Measurements from ENCODE around the gene UPF2. TPM values are rescaled to one million over a fixed set of nuclear protein-coding genes. Genes with fewer than 3 reads are reported as not detected.
A peak's percentile ranks its signal among the peaks of the same experiment; 100 is the strongest.

Gene UPF2
- total RNA-seq, 1 donor from 2014 or later = 13.0 TPM

DNA sequence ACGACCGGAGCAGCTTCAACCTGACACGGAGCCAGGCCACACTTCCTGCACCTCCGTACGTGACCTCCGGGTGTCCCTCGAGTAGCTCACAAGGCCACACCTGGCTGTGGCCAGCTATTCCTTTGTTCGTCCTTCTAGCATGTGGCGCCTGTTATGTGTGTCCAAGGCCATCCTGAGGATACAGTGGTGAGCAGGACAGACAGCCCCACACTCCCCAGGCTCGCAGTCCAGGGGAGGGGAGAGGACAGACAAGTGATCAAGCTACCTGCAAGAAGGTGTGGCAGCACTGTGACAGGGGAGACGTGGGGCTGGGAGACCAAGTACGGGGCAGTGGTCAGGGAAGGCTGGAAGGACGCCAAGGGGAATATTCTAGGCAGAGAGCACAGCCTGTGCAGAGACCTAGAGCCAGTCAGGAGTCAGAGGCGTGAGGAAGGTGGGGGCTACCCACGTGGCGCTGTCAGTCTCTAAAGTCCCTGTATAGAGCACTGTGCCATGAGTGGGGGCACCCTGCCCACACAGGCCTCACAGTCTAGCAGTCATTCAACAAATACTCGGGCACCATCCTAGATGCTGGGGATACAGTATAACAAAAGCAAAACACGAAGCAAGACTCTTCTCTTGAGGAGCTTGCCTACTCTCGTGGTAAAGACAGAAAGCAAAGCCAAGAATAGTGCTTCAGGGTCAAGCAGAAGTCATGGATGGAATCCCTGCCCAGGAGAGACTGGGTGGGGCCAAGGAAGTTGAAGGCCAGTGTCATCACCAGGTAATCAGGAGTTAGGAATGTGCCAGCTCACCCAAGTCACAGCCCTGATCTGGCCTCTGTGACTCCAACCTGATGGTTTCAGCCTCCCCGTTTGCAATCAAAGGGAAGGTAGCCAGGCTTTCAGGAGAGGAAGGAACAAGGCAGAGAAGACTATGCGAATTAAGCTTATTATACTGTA is 160.9 kb downstream of the UPF2 start:
- H3K4me1 ChIP-seq (ENCODE audit: control insufficient read depth in 3 of 3, insufficient read depth in 3 of 3, low read length in 3 of 3) = peaks cover 6 to 7% (median 6%) of the 10 kb centered on the region in 3 donors
- H3K9ac ChIP-seq (ENCODE audit: low read depth in 1 of 3, low read length in 3 of 3) = no peak overlapping the region
- no peak overlapping the region for H3K4me3 ChIP-seq (ENCODE audit: low read length in 3 of 3)
- H3K9me3 ChIP-seq (ENCODE audit: control insufficient read depth in 3 of 3, low read length in 3 of 3) = no peaks in the 10 kb centered on the region
- no peak overlapping the region for H3K27ac ChIP-seq (ENCODE audit: low read depth, low read length)
- no peaks in the 10 kb centered on the region for H3K36me3 ChIP-seq (ENCODE audit: control insufficient read depth in 3 of 3, insufficient read depth in 3 of 3, low read length in 3 of 3)
- no peaks in the 10 kb centered on the region for H3K27me3 ChIP-seq (ENCODE audit: control insufficient read depth in 3 of 3, insufficient read depth in 3 of 3, low read length in 3 of 3)

DNA sequence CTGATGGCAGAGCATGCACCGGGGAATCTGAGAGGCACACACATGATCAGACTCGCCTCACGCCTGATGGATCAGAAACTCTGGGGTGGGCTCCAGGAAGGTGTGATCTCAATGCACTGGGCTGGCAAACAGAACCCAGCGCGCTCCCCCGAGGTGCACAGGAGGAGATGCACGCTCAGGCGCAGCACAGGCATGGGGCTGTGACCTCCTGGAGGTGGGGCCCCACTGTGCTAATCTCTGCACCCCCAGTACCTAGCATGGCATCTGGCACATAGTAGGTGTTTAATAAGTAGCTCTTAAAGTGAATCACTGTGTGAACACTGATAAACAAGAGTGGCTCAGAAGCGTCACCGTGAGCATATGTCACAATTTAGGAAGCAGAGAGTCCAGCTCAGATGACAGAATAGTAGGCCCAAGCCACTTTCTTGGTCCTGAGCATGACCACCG is 161.6 kb downstream of the UPF2 start:
- no peak overlapping the region for H3K27ac ChIP-seq (ENCODE audit: low read depth, low read length)
- no peaks in the 10 kb centered on the region for H3K27me3 ChIP-seq (ENCODE audit: control insufficient read depth in 3 of 3, insufficient read depth in 3 of 3, low read length in 3 of 3)

DNA sequence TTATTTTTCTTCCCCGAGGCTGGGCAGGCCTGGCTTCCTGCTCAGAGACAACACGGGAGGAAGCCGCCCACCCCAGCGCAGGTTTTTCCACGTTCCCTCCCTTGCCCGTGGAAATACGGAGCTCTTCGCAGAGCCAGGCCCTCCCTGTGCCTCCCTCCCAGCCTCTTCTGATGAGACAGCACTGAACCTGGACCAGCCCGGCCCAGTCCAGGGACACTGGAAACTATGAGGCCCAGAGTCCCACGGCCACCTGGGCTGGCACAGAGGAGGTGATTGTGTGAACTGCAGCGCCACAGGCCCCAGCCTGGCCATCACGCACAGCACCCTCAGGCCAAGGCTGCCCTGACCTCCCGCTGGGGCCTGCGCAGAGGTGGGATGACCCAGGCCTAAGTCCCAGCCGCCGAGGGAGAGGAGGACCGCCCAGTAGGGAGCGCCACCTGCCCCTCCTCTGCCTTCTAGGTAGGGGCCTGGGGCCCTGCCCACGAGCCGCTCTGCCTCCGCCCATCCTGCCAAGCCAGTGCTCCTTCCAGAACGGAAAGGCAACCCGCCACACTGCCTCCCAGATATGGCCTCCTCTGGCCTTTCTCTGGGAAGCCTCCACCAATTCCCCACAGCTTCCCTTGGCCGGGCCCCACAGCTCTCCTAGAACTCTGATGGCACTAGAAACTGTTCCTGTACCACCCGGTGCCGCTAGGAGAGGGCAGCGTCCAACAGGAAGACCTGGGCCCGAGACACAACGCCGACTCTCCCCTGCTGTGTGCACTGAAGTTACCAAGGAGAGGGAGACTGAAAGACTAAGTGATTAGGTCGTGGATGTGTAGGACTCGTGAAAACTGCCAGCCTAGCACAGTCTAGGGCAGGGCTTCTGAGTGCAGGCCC is 162.2 kb downstream of the UPF2 start:
- Histone ChIP-seq H3K9ac (ENCODE audit: low read depth in 1 of 3, low read length in 3 of 3) (no peak overlapping the region), H3K4me3 (ENCODE audit: low read length in 3 of 3) (no peak overlapping the region), H3K9me3 (ENCODE audit: control insufficient read depth in 3 of 3, low read length in 3 of 3) (no peaks in the 10 kb centered on the region), H3K4me1 (ENCODE audit: control insufficient read depth in 3 of 3, insufficient read depth in 3 of 3, low read length in 3 of 3) (peaks cover 10 to 11% (median 10%) of the 10 kb centered on the region in 3 donors), H3K36me3 (ENCODE audit: control insufficient read depth in 3 of 3, insufficient read depth in 3 of 3, low read length in 3 of 3) (no peaks in the 10 kb centered on the region), H3K27me3 (ENCODE audit: control insufficient read depth in 3 of 3, insufficient read depth in 3 of 3, low read length in 3 of 3) (no peaks in the 10 kb centered on the region), H3K27ac (ENCODE audit: low read depth, low read length) (no peak overlapping the region)

More for the DNA sequence above, 161.6 kb downstream of the UPF2 start:
- no peaks in the 10 kb centered on the region for H3K9me3 ChIP-seq (ENCODE audit: control insufficient read depth in 3 of 3, low read length in 3 of 3)
- H3K9ac ChIP-seq (ENCODE audit: low read depth in 1 of 3, low read length in 3 of 3) = no peak overlapping the region
- peaks cover 4 to 8% (median 6%) of the 10 kb centered on the region in 3 donors for H3K4me1 ChIP-seq (ENCODE audit: control insufficient read depth in 3 of 3, insufficient read depth in 3 of 3, low read length in 3 of 3)
- no peaks in the 10 kb centered on the region for H3K36me3 ChIP-seq (ENCODE audit: control insufficient read depth in 3 of 3, insufficient read depth in 3 of 3, low read length in 3 of 3)
- H3K4me3 ChIP-seq (ENCODE audit: low read length in 3 of 3) = no peak overlapping the region

DNA sequence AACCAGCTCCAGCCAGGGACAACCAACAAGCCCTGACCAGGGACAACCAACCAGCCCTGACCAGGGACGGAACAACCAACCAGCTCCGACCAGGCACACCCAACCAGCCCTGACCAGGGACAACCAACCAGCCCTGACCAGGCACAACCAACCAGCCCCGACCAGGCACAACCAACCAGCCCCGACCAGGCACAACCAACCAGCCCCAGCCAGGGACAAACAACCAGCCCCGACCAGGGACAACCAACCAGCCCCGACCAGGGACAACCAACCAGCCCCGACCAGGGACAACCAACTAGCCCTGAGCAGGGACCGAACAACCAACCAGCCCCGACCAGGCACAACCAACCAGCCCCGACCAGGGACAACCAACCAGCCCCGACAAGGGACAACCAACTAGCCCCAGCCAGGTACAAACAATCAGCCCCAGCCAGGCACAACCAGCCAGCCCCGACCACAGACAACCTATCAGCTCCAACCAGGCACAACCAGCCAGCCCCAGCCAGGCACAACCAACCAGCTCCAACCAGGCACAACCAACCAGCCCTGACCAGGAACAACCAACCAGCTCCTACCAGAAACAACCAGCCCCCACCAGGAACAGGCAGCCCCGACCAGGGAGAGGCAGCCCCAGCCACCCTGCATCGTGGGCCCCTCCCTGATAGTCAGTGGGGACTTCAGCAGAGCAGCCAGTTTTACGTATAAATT is 163.1 kb downstream of the UPF2 start:
- no peak overlapping the region for H3K9ac ChIP-seq (ENCODE audit: low read depth in 1 of 3, low read length in 3 of 3)

DNA sequence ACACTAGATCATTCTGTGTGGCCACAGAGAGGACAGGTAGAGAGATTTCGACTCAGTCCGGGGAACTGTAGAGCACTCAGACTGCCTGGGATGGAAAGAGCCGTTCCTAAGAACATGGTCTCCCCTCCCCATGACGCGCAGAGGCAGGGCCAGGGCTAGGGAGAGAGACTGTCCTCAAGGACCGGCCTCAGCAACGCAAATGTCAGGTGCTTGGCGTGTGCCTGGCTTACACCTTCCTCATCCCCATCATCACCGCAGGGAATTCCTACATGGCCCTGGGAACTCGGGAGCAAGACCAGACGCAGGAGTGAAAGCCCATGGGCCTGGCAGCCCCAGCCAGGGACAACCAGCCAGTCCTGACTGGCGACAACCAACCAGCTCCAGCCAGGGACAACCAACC is 163.8 kb downstream of the UPF2 start:
- Histone ChIP-seq H3K27me3 (ENCODE audit: control insufficient read depth in 3 of 3, insufficient read depth in 3 of 3, low read length in 3 of 3) (no peaks in the 10 kb centered on the region), H3K9ac (ENCODE audit: low read depth in 1 of 3, low read length in 3 of 3) (no peak overlapping the region), H3K36me3 (ENCODE audit: control insufficient read depth in 3 of 3, insufficient read depth in 3 of 3, low read length in 3 of 3) (no peaks in the 10 kb centered on the region), H3K27ac (ENCODE audit: low read depth, low read length) (no peak overlapping the region), H3K4me1 (ENCODE audit: control insufficient read depth in 3 of 3, insufficient read depth in 3 of 3, low read length in 3 of 3) (peaks cover 14 to 18% (median 17%) of the 10 kb centered on the region in 3 donors), H3K9me3 (ENCODE audit: control insufficient read depth in 3 of 3, low read length in 3 of 3) (no peaks in the 10 kb centered on the region), H3K4me3 (ENCODE audit: low read length in 3 of 3) (no peak overlapping the region)

More for the DNA sequence above, 163.1 kb downstream of the UPF2 start:
- Histone ChIP-seq H3K4me3 (ENCODE audit: low read length in 3 of 3) (no peak overlapping the region), H3K9me3 (ENCODE audit: control insufficient read depth in 3 of 3, low read length in 3 of 3) (no peaks in the 10 kb centered on the region), H3K36me3 (ENCODE audit: control insufficient read depth in 3 of 3, insufficient read depth in 3 of 3, low read length in 3 of 3) (no peaks in the 10 kb centered on the region), H3K27me3 (ENCODE audit: control insufficient read depth in 3 of 3, insufficient read depth in 3 of 3, low read length in 3 of 3) (no peaks in the 10 kb centered on the region), H3K27ac (ENCODE audit: low read depth, low read length) (no peak overlapping the region), H3K4me1 (ENCODE audit: control insufficient read depth in 3 of 3, insufficient read depth in 3 of 3, low read length in 3 of 3) (peaks cover 14 to 18% (median 17%) of the 10 kb centered on the region in 3 donors)

DNA sequence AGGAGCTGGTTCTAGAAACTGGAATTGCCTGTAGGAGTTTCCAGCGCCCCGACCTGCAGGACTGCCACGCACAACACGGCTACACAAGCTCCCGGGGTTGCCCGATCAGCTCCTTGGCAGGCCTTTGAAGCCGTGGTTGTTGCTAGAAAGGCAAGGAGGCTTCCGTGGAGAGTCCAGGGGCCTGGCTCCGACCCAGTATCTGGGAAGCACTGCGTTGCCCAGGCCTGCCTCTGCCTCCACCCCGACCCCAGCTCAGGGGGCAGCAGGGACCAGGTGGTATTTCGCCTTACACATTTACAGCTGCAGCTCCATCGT is 165.1 kb downstream of the UPF2 start:
- peaks cover 14 to 18% (median 17%) of the 10 kb centered on the region in 3 donors for H3K4me1 ChIP-seq (ENCODE audit: control insufficient read depth in 3 of 3, insufficient read depth in 3 of 3, low read length in 3 of 3)
- no peaks in the 10 kb centered on the region for H3K9me3 ChIP-seq (ENCODE audit: control insufficient read depth in 3 of 3, low read length in 3 of 3)
- no peak overlapping the region for H3K9ac ChIP-seq (ENCODE audit: low read depth in 1 of 3, low read length in 3 of 3)
- H3K36me3 ChIP-seq (ENCODE audit: control insufficient read depth in 3 of 3, insufficient read depth in 3 of 3, low read length in 3 of 3) = no peaks in the 10 kb centered on the region
- no peak overlapping the region for H3K4me3 ChIP-seq (ENCODE audit: low read length in 3 of 3)
- H3K27me3 ChIP-seq (ENCODE audit: control insufficient read depth in 3 of 3, insufficient read depth in 3 of 3, low read length in 3 of 3) = no peaks in the 10 kb centered on the region
- no peak overlapping the region for H3K27ac ChIP-seq (ENCODE audit: low read depth, low read length)

DNA sequence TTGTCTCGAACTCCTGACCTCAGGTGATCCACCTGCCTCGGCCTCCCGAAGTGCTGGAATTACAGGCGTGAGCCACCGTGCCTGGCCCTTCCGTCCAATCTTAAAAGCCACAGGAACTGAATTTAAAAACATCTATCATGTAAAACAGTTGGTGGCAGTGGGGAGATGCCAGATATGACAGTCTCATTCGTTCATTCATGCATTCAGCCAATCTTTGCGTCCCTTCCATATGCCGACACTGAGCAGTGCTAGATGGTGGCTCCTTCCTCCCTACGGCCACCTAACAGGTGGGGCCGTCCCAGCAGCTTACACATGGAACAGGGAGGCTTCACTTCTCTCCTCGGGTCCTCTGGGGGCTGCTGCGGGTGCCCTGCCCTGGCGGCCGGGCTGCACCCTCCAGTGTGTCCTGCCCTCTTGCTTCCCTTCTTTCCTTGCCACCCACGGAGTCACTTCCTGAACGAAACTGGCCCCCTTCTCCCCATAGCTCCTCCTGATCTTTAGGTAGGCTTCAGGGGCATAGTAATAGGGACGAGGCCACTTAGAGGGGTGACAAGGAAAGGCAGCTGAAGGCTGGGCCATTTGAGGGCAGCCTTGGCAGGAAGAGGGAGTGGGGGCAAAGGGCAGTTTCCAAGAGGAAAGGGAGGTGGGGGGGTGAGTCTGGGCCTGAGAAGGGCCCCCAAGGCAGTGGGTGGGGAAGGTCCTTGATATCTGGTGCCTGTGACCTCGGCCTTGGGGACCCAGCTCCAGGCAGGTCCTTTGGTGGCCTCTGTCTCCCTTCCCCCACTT is 165.6 kb downstream of the UPF2 start:
- peaks cover 14 to 18% (median 17%) of the 10 kb centered on the region in 3 donors for H3K4me1 ChIP-seq (ENCODE audit: control insufficient read depth in 3 of 3, insufficient read depth in 3 of 3, low read length in 3 of 3)
- no peak overlapping the region for H3K4me3 ChIP-seq (ENCODE audit: low read length in 3 of 3)
- no peaks in the 10 kb centered on the region for H3K9me3 ChIP-seq (ENCODE audit: control insufficient read depth in 3 of 3, low read length in 3 of 3)
- no peak overlapping the region for H3K9ac ChIP-seq (ENCODE audit: low read depth in 1 of 3, low read length in 3 of 3)
- H3K27me3 ChIP-seq (ENCODE audit: control insufficient read depth in 3 of 3, insufficient read depth in 3 of 3, low read length in 3 of 3) = no peaks in the 10 kb centered on the region
- H3K36me3 ChIP-seq (ENCODE audit: control insufficient read depth in 3 of 3, insufficient read depth in 3 of 3, low read length in 3 of 3) = no peaks in the 10 kb centered on the region
- H3K27ac ChIP-seq (ENCODE audit: low read depth, low read length) = no peak overlapping the region

DNA sequence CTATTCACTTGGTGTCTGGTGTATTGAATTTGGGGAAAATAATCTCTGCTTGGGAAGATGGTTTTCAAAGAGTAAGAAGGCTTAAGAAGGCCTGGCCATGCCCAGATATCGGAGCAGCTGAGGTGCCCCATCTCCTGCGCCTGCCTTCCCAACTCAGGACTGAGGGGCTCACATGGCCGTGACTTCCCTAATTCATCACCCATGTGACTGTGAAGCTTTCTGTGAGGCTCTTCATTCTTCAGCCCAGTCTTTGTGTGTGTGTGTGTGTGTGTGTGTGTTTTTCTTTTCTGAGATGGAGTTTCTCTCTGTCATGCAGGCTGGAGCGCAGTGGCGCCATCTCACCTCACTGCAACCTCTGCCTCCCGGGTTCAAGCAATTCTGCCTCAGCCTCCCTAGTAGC is 166.3 kb downstream of the UPF2 start:
- peak overlapping the region in 1 of 3 donors; percentile 49 for H3K4me3 ChIP-seq (ENCODE audit: low read length in 3 of 3)
- peak overlapping the region in 2 of 3 donors; percentile 33 to 39 for H3K9ac ChIP-seq (ENCODE audit: low read depth in 1 of 3, low read length in 3 of 3)
- H3K27me3 ChIP-seq (ENCODE audit: control insufficient read depth in 3 of 3, insufficient read depth in 3 of 3, low read length in 3 of 3) = no peaks in the 10 kb centered on the region
- peak overlapping the region; percentile 79 for H3K27ac ChIP-seq (ENCODE audit: low read depth, low read length)
- no peaks in the 10 kb centered on the region for H3K36me3 ChIP-seq (ENCODE audit: control insufficient read depth in 3 of 3, insufficient read depth in 3 of 3, low read length in 3 of 3)
- H3K4me1 ChIP-seq (ENCODE audit: control insufficient read depth in 3 of 3, insufficient read depth in 3 of 3, low read length in 3 of 3) = peaks cover 14 to 18% (median 17%) of the 10 kb centered on the region in 3 donors
- no peaks in the 10 kb centered on the region for H3K9me3 ChIP-seq (ENCODE audit: control insufficient read depth in 3 of 3, low read length in 3 of 3)

All from skeletal muscle tissue (tissue), 4 donors.